GM08714 (cell line): ENCODE measurements around the gene CGN.

Source experiments
- H3K4me3 ChIP-seq: fragments of 200-500 bp; sonication (Bioruptor generic); 2 replicates; pipeline ENCODE4 v1.5.1; 2014; ENCODE audit warnings: mild to moderate bottlenecking, low read length, inconsistent platforms
- ZNF274 ChIP-seq: IDR thresholded peaks from 2 replicates; pipeline ENCODE4 v1.6.1; 2012; ENCODE audit warnings: mild to moderate bottlenecking, low read depth, low read length

CGN gene

DNA sequence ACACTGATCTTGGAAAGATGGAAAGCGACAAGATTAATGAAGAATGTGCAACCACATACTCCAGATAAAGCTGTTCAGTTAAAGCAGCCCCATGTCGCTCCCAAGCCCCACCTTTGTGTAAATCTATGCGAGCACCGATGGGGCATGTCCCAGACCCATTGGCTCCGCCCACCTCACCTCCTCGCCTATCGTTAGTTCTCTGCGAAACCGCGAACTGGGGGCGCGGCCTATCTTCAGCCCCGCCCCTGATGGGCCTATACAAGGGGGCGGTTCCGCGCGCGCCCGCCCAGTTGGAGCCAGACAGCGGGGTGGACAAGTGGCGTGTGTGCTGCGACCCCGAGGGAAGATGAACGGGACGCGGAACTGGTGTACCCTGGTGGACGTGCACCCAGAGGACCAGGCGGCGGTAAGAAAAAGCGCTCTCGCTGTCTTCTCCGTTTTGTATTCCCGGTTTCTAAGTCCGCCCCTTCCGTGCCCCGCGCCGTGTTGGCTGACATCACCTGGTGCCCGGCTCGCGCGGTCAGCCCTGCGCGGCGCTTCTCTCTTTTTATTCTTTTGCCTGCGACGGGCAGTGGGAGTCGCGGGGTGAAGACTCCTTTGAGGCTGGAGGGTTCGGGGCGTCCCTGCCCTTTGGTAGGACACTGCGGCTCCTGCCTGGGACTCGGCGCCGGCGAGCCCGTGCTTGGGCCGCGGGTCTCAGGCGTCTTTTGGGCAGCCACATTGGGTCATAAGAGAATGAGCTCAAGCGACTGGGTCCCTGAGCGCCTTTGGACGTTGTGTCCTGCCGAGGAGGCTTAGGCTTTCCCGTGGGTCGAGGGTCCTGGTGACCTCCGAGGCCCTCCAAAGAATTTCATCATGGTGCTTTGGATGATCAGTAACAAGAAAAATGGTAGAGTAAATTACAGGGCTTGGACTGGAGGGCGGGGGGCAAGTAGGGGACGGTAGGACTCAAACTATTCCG, 29.1 kb downstream of the CGN start, which contains the start of gene TUFT1:
TSS of gene TUFT1 (plus strand) at position 289 of the 961 bp plus-strand sequence. CDS start at position 347, 58 bp downstream.
- H3K4me3 ChIP-seq, result peak within 1 kb of the TSS; percentile 47
- no peak for TF ChIP-seq ZNF274

DNA sequence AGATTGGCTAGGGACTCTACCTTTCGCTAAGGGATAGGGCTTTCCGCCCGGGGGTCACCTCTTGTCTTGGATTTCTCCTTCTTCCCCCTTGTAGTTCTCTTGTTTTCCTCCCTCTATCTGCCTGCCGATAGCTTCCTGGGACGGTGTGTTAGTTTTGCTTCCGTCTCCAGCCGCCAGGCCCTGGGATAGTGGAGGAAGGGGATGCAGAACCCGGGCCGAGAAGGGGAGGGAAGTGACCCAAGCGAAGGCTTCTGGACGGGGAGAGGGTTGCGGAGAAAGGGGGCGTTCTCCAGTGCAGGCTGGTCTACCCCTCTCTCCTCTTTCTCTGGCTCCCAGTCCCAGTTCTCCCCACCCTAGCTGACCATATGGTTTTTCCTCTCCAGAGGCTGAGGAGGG, 29.8 kb downstream of the CGN start:
- no peak for TF ChIP-seq ZNF274
- H3K4me3 ChIP-seq, result peak overlapping the region; percentile 47

DNA sequence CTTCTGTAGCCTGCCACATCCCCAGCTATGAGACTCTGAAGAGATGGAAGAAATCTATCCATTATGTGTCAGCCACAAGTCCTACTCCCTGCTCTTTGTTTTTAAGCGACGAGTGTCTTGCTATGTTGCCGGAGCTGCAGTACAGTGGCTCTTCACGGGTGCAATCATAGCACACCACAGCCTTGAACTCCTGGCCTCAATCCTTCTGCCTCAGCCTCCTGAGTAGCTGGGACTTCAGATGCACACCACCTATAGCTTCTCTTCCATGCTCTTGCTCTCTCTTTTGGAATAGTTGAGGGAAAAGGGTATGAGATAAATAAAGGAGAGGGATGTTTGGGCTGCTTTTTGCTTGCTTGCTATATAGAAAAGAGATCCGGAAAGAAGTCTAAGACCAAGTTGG, 30.6 kb downstream of the CGN start:
- no peak for TF ChIP-seq ZNF274
- H3K4me3 ChIP-seq, result no peak overlapping the region

DNA sequence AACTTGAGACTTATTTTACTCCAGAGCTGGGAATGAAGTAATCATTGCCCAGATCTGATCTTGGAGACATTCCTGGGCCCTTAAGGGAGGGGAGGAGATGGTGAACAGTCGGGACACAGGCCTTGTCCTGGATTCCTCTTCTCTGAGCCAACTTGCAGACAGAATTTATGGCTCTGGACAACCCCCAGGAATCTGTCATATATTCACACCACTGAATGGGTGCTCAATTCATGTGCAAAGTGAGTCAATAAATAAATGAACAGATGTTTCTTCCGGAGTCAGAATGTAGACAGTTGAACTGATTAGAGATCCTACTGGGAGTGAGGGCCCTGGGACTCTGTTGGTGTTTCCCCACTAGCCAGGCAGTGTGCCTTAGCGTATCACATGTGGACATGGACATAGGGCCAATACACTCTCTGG, 31.5 kb downstream of the CGN start:
- TF ChIP-seq ZNF274, result no peak
- H3K4me3 ChIP-seq, result no peak overlapping the region

DNA sequence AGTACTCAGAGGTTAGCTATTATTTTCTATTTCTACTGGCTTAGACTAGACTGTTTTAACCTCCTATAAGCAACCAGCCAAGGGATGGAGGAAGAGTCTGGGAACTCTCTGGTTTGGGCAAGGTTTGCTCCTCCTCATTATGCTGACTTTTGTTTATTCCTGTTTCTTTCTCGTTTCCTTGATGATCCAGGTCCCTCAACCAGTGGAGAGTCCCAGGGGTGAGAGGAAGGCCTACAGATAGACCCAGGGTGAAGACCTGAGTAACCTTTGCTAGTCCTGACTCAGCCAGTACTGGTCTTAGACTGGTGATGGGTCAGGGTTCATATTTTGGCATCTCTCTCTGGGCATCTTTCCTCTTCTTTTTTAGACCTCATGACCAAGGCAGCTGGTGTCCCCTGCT, 34.4 kb downstream of the CGN start:
- no peak for TF ChIP-seq ZNF274
- no peak overlapping the region for H3K4me3 ChIP-seq

GRCh38 chr1:151546011-151546925, 35.1 kb downstream of the CGN start:
- TF ChIP-seq ZNF274, result no peak
- no peak overlapping the region for H3K4me3 ChIP-seq

DNA sequence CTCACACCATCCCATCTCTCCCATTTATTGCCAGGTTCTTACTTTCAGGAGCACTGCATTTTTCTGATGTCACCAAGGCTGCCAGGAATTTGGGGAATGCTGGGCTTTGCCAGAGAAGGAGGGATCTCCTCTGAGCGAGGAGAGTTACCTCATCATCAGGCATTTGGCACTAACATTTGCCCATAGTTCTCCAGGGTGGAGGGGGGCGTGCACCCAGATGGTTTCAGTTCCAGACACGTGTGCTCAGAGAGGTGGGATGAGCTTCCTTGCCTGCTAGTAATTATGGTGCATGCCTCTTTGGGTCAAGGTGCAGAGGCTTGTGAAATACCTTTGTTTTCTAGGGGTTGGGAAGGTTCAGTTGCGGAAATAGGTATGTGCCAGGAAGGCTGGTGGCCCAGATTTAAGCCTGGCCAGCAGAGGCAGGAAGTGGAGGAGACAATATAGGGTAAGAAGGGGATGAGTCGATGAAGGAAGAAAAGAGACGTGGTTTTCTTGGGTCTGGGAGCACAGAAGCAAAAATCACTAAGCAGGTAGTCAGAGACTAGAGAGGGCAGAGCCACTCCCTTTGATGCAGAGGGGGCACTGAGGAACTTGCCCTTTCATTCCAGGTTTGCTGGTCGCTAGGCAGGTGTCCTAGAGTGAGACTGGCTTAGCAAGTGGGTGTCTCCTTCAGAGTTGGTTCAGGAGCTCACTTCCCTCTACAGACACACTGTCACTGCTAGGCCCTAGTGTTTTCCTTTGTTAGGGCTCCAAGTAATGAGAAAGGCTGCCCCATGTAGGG, 36.1 kb downstream of the CGN start:
- no peak overlapping the region for H3K4me3 ChIP-seq
- TF ChIP-seq ZNF274, result no peak

- no peak for TF ChIP-seq ZNF274
- no peak overlapping the region for H3K4me3 ChIP-seq
Observed at GRCh38 chr1:151547900-151548230, 36.7 kb downstream of the CGN start.

DNA sequence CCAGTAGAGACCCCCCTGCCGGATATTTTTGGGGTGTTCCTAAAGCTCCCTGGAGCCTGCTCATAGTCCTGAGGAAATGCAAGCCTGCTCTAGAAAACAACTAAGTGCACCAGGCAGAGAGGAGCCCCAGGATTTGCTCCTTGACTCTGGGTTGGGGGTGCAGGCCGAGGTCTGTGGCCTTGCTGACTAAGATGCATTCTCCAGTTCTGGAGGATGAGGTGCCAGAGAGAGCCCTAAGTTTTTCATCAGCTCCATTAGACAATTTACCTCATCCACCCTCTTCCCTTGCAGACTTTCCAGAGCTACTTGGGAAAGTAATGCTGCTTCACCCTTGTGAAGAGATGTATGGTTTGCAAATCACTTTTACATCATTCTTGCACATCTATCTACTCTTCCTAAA, 38.0 kb downstream of the CGN start:
- no peak for TF ChIP-seq ZNF274
- H3K4me3 ChIP-seq, result no peak overlapping the region

- no peak overlapping the region for H3K4me3 ChIP-seq
- no peak for TF ChIP-seq ZNF274
Observed at GRCh38 chr1:151553659-151554058, 42.5 kb downstream of the CGN start.

GRCh38 chr1:151556052-151556451, 44.9 kb downstream of the CGN start:
- TF ChIP-seq ZNF274, result no peak
- no peak overlapping the region for H3K4me3 ChIP-seq

GRCh38 chr1:151562661-151563060, 51.5 kb downstream of the CGN start:
- H3K4me3 ChIP-seq, result no peak overlapping the region
- no peak for TF ChIP-seq ZNF274

DNA sequence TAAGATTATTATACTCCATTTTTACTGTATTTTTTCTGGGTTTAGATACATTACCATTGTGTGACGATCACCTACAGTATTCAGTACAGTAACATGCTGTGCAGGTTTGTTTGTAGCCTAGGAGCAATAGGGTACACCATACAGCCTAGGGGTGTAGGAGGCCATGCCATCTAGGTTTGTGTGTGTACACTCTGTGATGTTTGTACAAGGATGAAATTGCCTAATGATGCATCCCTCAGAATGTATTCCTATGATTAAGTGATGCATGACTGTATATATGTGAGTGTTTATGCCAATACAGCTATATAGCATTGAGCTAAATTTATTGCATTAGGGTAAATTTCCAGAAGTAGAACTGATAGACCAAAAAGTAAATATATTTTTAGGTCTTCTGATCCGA, 52.2 kb downstream of the CGN start:
- no peak for TF ChIP-seq ZNF274
- no peak overlapping the region for H3K4me3 ChIP-seq
